Thyroid gland (tissue), 4 donors: ENCODE data around the gene NKD1. TPM values are rescaled to one million over a fixed set of nuclear protein-coding genes. Genes with fewer than 3 reads are reported as not detected.

ENCODE experiments used
- DNase-seq, 2 donors: peaks; one replicate each; pipeline ENCODE4 v3.0.0-alpha.2; 2019
- H3K27ac ChIP-seq, 3 donors: fragments of 200-600 bp; sonication (generic); 1 replicate in 2 of 3; 2 replicates in 1 of 3; pipeline ENCODE4 v1.5.1; 2016 to 2019; ENCODE audit warnings: mild to moderate bottlenecking in 1 of 3, moderate library complexity in 1 of 3
- H3K27me3 ChIP-seq: fragments of 200-600 bp; sonication (generic); one replicate; pipeline ENCODE4 v1.5.1; 2019
- H3K36me3 ChIP-seq, 2 donors: fragments of 200-600 bp; sonication (generic); one replicate each; pipeline ENCODE4 v1.5.1; 2016 to 2019
- H3K4me1 ChIP-seq, 2 donors: fragments of 200-600 bp; sonication (generic); one replicate each; pipeline ENCODE4 v1.5.1; 2017 to 2019
- H3K4me3 ChIP-seq, 3 donors: fragments of 200-600 bp; sonication (generic); replicated peaks in 1 of 3; 1 replicate in 2 of 3; 2 replicates in 1 of 3; pipeline ENCODE4 v1.5.1; 2016; ENCODE audit warnings: mild to moderate bottlenecking in 1 of 3
- H3K9me3 ChIP-seq: fragments of 200-600 bp; sonication (generic); one replicate; pipeline ENCODE4 v1.5.1; 2017
- POLR2A ChIP-seq, 2 donors: fragments of 450-650 bp; IDR thresholded peaks; one replicate each; pipeline ENCODE4 v1.6.1; 2017; ENCODE audit warnings: antibody characterized with exemption in 2 of 2, mild to moderate bottlenecking in 2 of 2, moderate library complexity in 1 of 2
- WGBS, 2 donors: methylation state at CpG; one replicate each; pipeline ENCODE4 v1.1.5; 2017; 5-methylcytosine and 5-hydroxymethylcytosine counted together
- intact Hi-C: fragments of 100-400 bp; cut with DNase I; formaldehyde crosslinking; loops from one replicate; pipeline ENCODE4 v1.15.1; 2023
- total RNA-seq, 4 donors: library from RNA; depleted of rRNA; stranded (reverse); fragments of >200 nt; gene quantifications; one replicate each; pipeline ENCODE4 v1.2.3, GENCODE V29; 2016
- TF ChIP-seq, protein P1 (sequence below), 6 experiments: fragments of 200-600 bp in 3 of 6; fragments of 450-650 bp in 3 of 6; sonication (generic) in 3 of 6; IDR thresholded peaks; one replicate each; pipeline ENCODE4 v1.5.1; 2016 to 2019; ENCODE audit warnings: antibody characterized with exemption in 6 of 6, mild to moderate bottlenecking in 2 of 6, inconsistent platforms in 1 of 6, moderate library complexity in 1 of 6

The NKD1 gene
- total RNA-seq, 4 donors from 2014 or later: 0.63 to 13.8 (median 1.1) TPM

DNA sequence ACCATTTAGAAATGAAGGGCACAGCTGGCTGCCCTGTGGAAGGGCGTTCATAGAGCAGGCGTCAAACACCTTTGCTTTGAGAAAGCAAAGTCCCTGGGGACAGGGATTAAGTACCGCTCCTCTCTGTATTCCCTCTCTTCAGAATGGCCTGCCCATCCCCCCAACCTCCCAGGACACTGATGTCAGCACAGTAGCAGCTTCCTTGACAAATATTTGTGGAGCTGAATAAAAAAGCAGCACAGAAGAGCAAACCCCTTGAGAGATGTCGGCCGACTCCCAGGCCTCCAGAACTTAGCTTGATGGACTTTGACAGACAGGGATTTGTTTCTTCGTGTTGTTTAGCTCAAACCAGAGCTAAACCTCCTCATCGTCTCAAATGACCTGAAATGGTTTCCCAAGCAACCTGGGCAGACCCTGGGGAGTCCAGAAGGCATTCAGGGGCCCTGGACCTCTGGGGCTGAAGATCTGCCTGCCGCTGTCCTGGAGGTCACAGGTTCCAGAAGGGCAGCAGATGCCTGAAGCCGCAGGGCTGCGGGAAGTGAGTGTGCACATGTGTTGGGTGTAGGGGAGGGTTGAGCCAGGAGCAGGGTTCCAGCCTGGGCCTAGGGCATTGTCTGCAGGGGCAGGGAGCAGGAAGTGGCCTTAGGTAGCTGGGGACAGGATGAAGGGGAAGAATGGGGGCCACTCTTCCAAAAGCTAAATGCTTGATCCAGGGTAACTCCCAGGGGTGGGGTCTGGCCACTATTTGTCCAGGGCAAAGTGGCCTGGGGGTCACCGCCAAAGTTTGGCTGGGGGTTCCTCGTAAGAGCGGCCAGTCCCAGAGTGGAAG is 42.3 kb upstream of the NKD1 start:
- no peak for DNase-seq
- 66 to 70% methylated on average over 13 of the region's 13 CpGs for WGBS, 2 donors
- H3K27ac ChIP-seq: no peak overlapping the region
- no peaks in the 10 kb centered on the region for H3K36me3 ChIP-seq
- no peak overlapping the region for H3K4me3 ChIP-seq
- no peak for TF ChIP-seq POLR2A (IDR thresholded peaks at IDR 0.05)
- TF ChIP-seq, protein P1, sequence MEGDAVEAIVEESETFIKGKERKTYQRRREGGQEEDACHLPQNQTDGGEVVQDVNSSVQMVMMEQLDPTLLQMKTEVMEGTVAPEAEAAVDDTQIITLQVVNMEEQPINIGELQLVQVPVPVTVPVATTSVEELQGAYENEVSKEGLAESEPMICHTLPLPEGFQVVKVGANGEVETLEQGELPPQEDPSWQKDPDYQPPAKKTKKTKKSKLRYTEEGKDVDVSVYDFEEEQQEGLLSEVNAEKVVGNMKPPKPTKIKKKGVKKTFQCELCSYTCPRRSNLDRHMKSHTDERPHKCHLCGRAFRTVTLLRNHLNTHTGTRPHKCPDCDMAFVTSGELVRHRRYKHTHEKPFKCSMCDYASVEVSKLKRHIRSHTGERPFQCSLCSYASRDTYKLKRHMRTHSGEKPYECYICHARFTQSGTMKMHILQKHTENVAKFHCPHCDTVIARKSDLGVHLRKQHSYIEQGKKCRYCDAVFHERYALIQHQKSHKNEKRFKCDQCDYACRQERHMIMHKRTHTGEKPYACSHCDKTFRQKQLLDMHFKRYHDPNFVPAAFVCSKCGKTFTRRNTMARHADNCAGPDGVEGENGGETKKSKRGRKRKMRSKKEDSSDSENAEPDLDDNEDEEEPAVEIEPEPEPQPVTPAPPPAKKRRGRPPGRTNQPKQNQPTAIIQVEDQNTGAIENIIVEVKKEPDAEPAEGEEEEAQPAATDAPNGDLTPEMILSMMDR (IDR thresholded peaks at IDR 0.05): no peak
- H3K27me3 ChIP-seq: no peaks in the 10 kb centered on the region
- no peaks in the 10 kb centered on the region for H3K4me1 ChIP-seq
- intact Hi-C loops: no loop called here
- no peaks in the 10 kb centered on the region for H3K9me3 ChIP-seq

DNA sequence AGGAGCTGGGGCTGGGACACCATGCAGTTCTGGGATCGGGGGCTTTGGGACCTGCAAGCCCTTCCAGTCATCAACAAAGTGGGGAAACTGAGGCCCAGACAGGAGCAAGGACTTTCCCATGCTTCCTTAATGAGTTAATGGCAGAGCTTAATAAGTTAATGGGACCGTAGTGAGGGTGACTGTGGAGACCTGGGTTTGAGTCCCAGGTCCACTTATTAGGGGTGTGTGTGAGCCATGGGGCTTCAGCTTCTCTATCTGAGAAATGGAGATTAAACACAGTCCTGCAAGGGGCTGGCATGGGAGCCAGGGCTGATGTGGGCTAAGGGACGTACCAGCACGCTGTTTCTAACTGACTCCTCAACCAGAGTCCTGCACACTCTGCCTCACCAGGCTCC is 41.7 kb upstream of the NKD1 start:
- no peak for DNase-seq
- intact Hi-C loops: no loop called here
- Histone ChIP-seq H3K36me3 (no peaks in the 10 kb centered on the region), H3K9me3 (no peaks in the 10 kb centered on the region), H3K27me3 (no peaks in the 10 kb centered on the region), H3K4me1 (no peaks in the 10 kb centered on the region), H3K27ac (no peak overlapping the region), H3K4me3 (no peak overlapping the region)
- 94 to 96% methylated on average over 4 of the region's 4 CpGs for WGBS, 2 donors
- no peak for TF ChIP-seq POLR2A (IDR thresholded peaks at IDR 0.05)
- TF ChIP-seq, protein P1 (IDR thresholded peaks at IDR 0.05): no peak

DNA sequence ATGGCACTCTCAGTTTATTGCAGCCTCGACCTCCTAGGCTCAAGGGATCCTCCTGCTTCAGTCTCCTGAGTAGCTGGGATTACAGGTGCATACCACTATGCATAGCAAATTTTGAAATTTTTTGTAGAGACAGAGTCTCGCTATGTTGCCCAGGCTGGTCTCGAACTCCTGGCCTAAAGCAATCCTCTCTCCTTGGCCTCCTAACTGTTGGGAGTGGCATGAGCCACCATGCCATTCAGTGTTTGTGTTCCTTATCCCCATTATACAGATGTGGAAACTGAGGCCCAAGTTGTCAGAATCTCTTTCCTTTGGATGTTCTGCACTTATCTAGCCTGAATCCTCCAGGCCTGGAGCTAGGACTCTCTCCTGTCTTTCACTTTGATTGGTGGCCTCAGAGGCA is 40.8 kb upstream of the NKD1 start:
- intact Hi-C loops: no loop called here
- no peak overlapping the region for H3K27ac ChIP-seq
- H3K9me3 ChIP-seq: no peaks in the 10 kb centered on the region
- DNase-seq: no peak
- TF ChIP-seq, protein P1 (IDR thresholded peaks at IDR 0.05): no peak
- TF ChIP-seq POLR2A (IDR thresholded peaks at IDR 0.05): no peak
- no peaks in the 10 kb centered on the region for H3K36me3 ChIP-seq
- H3K4me3 ChIP-seq: no peak overlapping the region
- no peaks in the 10 kb centered on the region for H3K27me3 ChIP-seq
- H3K4me1 ChIP-seq: no peaks in the 10 kb centered on the region
- WGBS, 2 donors: 81% methylated on average over 3 of the region's 3 CpGs

DNA sequence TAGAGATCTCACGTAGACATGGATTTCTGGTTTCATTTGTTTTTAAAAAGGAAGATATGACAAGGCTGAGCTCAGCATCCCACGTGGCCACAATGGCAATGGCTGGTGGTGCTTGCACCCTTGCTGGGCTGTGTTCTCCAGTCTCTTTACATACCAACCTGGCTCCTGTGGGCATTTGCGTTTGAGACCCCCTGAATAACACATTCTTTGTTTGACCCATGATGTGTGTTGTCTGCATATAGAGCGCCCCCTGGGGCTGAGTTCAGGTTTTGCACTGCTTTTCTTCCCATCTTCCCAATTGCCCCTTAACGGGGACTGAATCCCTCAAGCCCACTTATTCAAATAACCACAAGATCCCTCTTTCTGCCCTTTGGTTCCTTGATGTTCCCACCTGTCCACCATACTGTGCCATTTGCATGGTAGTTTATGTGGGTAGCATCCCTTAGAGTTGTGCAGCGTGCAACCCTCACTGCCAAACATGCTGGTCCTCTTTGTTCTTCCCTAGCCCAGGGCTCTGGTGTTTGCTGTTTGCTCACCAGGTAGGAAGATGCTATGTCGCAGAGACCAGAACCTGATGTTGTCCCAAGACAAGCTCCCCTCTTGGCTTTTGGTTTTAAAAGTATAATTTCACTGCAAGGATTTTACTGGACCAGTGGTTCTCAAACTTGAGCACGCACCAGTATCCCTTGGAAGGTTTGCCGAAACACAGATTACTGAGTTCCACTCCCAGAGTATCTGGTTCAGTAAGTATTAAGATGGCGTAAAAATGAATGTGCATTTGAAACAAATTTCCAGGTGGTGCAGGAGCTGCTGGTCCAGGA is 38.5 kb upstream of the NKD1 start:
- Histone ChIP-seq H3K36me3 (no peaks in the 10 kb centered on the region), H3K4me3 (no peak overlapping the region), H3K27me3 (no peaks in the 10 kb centered on the region), H3K27ac (no peak overlapping the region), H3K4me1 (no peaks in the 10 kb centered on the region), H3K9me3 (no peaks in the 10 kb centered on the region)
- WGBS, 2 donors: 64 to 67% methylated on average over 10 of the region's 10 CpGs
- no peak for DNase-seq
- TF ChIP-seq, protein P1 (IDR thresholded peaks at IDR 0.05): peak in 1 of 6 experiments; percentile 30
- TF ChIP-seq POLR2A (IDR thresholded peaks at IDR 0.05): no peak
- intact Hi-C loops: no loop called here

DNA sequence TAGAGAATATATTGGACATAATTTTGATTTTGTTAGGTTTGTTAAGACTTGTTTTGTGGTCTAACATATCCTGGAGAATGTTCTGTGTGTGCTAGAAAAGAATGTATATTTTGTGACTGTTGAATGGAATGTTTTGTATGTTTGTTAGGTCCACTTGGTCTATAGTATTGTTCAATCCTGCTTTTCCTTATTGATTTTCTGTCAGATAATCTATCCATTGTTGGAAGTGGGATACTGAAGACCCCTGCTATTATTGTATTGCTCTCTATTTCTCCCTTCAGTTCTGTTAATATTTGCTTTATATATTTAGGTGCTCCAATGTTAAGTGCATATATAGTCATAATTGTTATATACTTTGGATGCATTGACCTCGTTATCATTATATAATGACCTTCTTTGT is 33.0 kb upstream of the NKD1 start:
- 92 to 96% methylated on average over 1 of the region's 1 CpG for WGBS, 2 donors
- Histone ChIP-seq H3K4me1 (no peaks in the 10 kb centered on the region), H3K27ac (no peak overlapping the region), H3K36me3 (no peaks in the 10 kb centered on the region), H3K4me3 (no peak overlapping the region), H3K9me3 (no peaks in the 10 kb centered on the region), H3K27me3 (no peaks in the 10 kb centered on the region)
- intact Hi-C loops: no loop called here
- TF ChIP-seq, protein P1 (IDR thresholded peaks at IDR 0.05): no peak
- no peak for TF ChIP-seq POLR2A (IDR thresholded peaks at IDR 0.05)
- no peak for DNase-seq
